Mucosa of descending colon (tissue), 3 donors: Measurements from ENCODE around the gene DNAJC21. TPM values are rescaled to one million over a fixed set of nuclear protein-coding genes. Genes with fewer than 3 reads are reported as not detected.

Experiments
- ATAC-seq: fragments of 200-7000 bp; cut with Tn5 transposase; one replicate; pipeline ENCODE4 v1.9.1; 2020; ENCODE audit warnings: mild to moderate bottlenecking, moderate library complexity
- DNase-seq, 3 donors: peaks; one replicate each; pipeline ENCODE4 v3.0.0-alpha.2; 2020
- H3K36me3 ChIP-seq: fragments of 200-600 bp; one replicate; pipeline ENCODE4 v1.8.0; 2021; ENCODE audit warnings: low read depth, mild to moderate bottlenecking
- H3K4me1 ChIP-seq: fragments of 200-600 bp; one replicate; pipeline ENCODE4 v1.8.0; 2021; ENCODE audit warnings: low read depth, mild to moderate bottlenecking
- H3K4me3 ChIP-seq: fragments of 200-600 bp; one replicate; pipeline ENCODE4 v1.8.0; 2021; ENCODE audit warnings: mild to moderate bottlenecking
- H3K9me3 ChIP-seq: fragments of 200-600 bp; one replicate; pipeline ENCODE4 v1.8.0; 2021; ENCODE audit warnings: mild to moderate bottlenecking
- intact Hi-C, 2 donors: fragments of 100-400 bp; cut with DNase I in 1 of 2; cut with micrococcal nuclease in 1 of 2; formaldehyde crosslinking; loops; one replicate each; pipeline versions ENCODE4 v1.11.0 to v1.11.1; 2022; cut with DNase I, micrococcal nuclease
- total RNA-seq, 3 donors: library from RNA; stranded (reverse); fragmentation: NEBNext Ultra II Directional in 2 of 3; extraction: Animal tissue kit (Norgen Biotek cat#: 25700) in 2 of 3; gene quantifications; one replicate each; pipeline versions ENCODE4 v1.2.1 to v1.2.4, GENCODE V29; 2021 to 2023
- TF ChIP-seq, protein P1 (sequence below): fragments of 200-600 bp; IDR thresholded peaks from one replicate; pipeline ENCODE4 v1.8.0; 2022; ENCODE audit warnings: antibody characterized with exemption, mild to moderate bottlenecking
- donor health status: DM: no; HTN: no; CAD: no; lungs with moderate emphysema.
- donor health status: DM: no; HTN: no; CAD: no.
- donor health status: DM: no; HTN: yes; CAD: no.

DNAJC21 gene
- total RNA-seq, 3 donors from 2014 or later, result 37.1 to 53.6 (median 40.1) TPM

DNA sequence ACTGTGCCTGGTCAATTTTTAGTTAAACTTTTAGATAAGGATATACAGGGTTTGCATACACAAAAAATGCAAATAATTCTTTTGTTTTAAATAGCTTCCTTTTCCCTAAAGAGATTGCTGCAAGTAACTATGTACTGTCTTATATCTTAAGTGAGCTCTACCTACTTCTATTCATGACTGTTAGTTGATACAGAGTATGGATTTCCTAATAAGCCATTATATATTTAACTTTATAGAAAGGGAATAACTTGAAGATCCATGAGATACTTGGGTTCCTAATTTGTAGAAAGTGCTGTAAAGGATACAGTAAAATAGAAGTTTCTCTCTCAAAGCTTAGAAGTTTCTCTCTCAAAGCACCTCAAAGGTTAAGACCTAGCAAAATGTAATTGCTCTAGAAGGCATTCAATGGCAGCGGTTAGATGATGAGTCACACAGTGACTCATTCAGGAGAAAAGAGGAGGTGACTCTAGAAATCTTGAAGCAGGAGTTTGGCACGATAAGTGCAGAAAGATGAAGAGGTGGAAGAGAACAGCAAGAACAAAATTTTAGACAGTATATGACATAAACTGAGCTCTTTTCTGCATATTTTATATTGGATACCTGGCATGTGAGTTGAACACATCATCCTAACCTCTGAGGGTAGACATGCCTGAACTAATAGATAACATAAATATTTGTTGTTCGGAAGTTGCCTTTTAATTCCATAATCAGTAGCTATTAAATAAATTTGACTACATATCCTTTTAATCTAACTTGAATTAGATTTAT lies 5.5 kb upstream of the DNAJC21 start:
- intact Hi-C loops, result no loop called here
- no peaks in the 10 kb centered on the region for H3K36me3 ChIP-seq
- peak; percentile 86 for ATAC-seq
- H3K9me3 ChIP-seq, result no peaks in the 10 kb centered on the region
- DNase-seq, result no peak
- H3K4me3 ChIP-seq, result no peak overlapping the region
- H3K4me1 ChIP-seq, result no peaks in the 10 kb centered on the region
- TF ChIP-seq, protein P1, sequence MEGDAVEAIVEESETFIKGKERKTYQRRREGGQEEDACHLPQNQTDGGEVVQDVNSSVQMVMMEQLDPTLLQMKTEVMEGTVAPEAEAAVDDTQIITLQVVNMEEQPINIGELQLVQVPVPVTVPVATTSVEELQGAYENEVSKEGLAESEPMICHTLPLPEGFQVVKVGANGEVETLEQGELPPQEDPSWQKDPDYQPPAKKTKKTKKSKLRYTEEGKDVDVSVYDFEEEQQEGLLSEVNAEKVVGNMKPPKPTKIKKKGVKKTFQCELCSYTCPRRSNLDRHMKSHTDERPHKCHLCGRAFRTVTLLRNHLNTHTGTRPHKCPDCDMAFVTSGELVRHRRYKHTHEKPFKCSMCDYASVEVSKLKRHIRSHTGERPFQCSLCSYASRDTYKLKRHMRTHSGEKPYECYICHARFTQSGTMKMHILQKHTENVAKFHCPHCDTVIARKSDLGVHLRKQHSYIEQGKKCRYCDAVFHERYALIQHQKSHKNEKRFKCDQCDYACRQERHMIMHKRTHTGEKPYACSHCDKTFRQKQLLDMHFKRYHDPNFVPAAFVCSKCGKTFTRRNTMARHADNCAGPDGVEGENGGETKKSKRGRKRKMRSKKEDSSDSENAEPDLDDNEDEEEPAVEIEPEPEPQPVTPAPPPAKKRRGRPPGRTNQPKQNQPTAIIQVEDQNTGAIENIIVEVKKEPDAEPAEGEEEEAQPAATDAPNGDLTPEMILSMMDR, result no peak

DNA sequence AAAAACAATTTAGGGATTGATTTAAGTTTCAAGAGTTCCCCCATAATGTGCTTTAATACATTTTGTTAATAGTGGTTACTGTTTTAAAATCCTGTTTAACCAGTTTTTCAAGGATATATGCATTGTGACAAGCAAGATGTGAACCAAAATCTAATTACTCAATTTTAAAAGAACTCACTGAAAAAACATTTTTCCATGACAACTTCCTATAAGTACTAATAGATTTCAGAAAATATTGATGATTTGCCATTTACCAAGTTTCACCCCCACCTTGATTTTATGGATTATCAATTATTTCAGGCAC lies 4.9 kb upstream of the DNAJC21 start:
- TF ChIP-seq, protein P1, result no peak
- ATAC-seq, result no peak
- DNase-seq, result no peak
- no peaks in the 10 kb centered on the region for H3K4me1 ChIP-seq
- H3K4me3 ChIP-seq, result no peak overlapping the region
- no peaks in the 10 kb centered on the region for H3K9me3 ChIP-seq
- intact Hi-C loops, result no loop called here
- no peaks in the 10 kb centered on the region for H3K36me3 ChIP-seq

- TF ChIP-seq, protein P1, result no peak
- ATAC-seq (no peak), DNase-seq (no peak)
- H3K36me3 ChIP-seq, result no peaks in the 10 kb centered on the region
- peaks cover 10% of the 10 kb centered on the region for H3K4me1 ChIP-seq
- intact Hi-C loops, result no loop called here
- H3K4me3 ChIP-seq, result no peak overlapping the region
- no peaks in the 10 kb centered on the region for H3K9me3 ChIP-seq
These were observed 3.0 kb upstream of the DNAJC21 start for GRCh38 chr5:34926318-34926888.

GRCh38 chr5:34927785-34928184 lies 1.6 kb upstream of the DNAJC21 start:
- Histone ChIP-seq H3K4me3 (no peak overlapping the region), H3K36me3 (no peaks in the 10 kb centered on the region), H3K4me1 (peaks cover 14% of the 10 kb centered on the region), H3K9me3 (no peaks in the 10 kb centered on the region)
- TF ChIP-seq, protein P1, result no peak
- ATAC-seq (no peak), DNase-seq (no peak)
- intact Hi-C loops, result no loop called here

DNA sequence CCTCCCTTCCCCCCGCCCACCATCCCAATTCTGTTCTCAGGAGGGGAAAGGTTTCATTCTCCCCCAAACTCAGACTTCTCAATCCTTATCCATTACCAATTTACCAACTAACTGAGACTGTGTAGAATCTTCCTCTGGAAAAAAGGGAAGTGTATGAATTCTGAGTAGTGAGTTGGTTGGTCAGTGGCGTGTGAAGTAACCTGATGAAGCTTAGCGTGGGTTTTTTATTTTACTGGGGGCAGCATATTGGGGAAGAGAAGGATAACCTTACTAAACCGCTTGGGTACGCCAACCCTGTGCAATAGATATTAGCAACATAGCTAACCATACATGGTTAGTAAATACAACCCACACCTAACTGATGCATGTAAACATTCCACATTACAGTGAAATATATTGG lies 1.1 kb upstream of the DNAJC21 start:
- DNase-seq (no peak), ATAC-seq (no peak)
- intact Hi-C loops, result no loop called here
- Histone ChIP-seq H3K4me3 (no peak overlapping the region), H3K4me1 (peaks cover 14% of the 10 kb centered on the region), H3K9me3 (no peaks in the 10 kb centered on the region), H3K36me3 (no peaks in the 10 kb centered on the region)
- TF ChIP-seq, protein P1, result no peak
